ENCODE results near the gene PCSK1N. TPM values are rescaled to one million over a fixed set of nuclear protein-coding genes. Genes with fewer than 3 reads are reported as not detected.
"Not testable (repeated sequence)": the region's sequence is repeated elsewhere in the genome, so short reads cannot be mapped to it uniquely, and the experiment has no call there.

The PCSK1N gene
- total RNA-seq, 1 donor from 2014 or later: not detected

GRCh38 chrX:48824066-48824465, 11.3 kb downstream of the PCSK1N start:
- intact Hi-C loops (cut with DNase I): no loop called here
- TF ChIP-seq CTCF (IDR thresholded peaks at IDR 0.05): no peak
- H3K4me3 ChIP-seq: no peak overlapping the region
- no peak for DNase-seq (ENCODE audit: low spot score in 2 of 2)
- H3K36me3 ChIP-seq: peaks cover 4 to 15% of the 10 kb centered on the region in 2 donors
- H3K9me3 ChIP-seq: peaks cover 0 to 5% of the 10 kb centered on the region in 2 donors
- no peak overlapping the region for H3K27ac ChIP-seq
- no peaks in the 10 kb centered on the region for H3K4me1 ChIP-seq
- H3K27me3 ChIP-seq: no peaks in the 10 kb centered on the region

- peaks cover 4 to 22% of the 10 kb centered on the region in 2 donors for H3K36me3 ChIP-seq
- intact Hi-C loops (cut with DNase I): no loop called here
- DNase-seq (ENCODE audit: low spot score in 2 of 2): no peak
These were observed 12.4 kb downstream of the PCSK1N start for GRCh38 chrX:48823053-48823452.

GRCh38 chrX:48819394-48819793, 16.0 kb downstream of the PCSK1N start:
- H3K27ac ChIP-seq; H3K4me3 ChIP-seq; H3K9me3 ChIP-seq; DNase-seq (ENCODE audit: low spot score in 2 of 2); intact Hi-C loops (cut with DNase I); H3K27me3 ChIP-seq; H3K4me1 ChIP-seq: not testable (repeated sequence)
- H3K36me3 ChIP-seq: peaks cover 19 to 45% of the 10 kb centered on the region in 2 donors

More at GRCh38 chrX:48823053-48823452, 12.4 kb downstream of the PCSK1N start:
- Histone ChIP-seq H3K4me1 (no peaks in the 10 kb centered on the region), H3K9me3 (peaks cover 0 to 5% of the 10 kb centered on the region in 2 donors), H3K27ac (no peak overlapping the region), H3K4me3 (no peak overlapping the region), H3K27me3 (no peaks in the 10 kb centered on the region)
- TF ChIP-seq CTCF (IDR thresholded peaks at IDR 0.05): no peak

- TF ChIP-seq CTCF (IDR thresholded peaks at IDR 0.05): no peak
- H3K4me1 ChIP-seq: no peaks in the 10 kb centered on the region
- no peaks in the 10 kb centered on the region for H3K27me3 ChIP-seq
- H3K36me3 ChIP-seq: peaks cover 19 to 47% of the 10 kb centered on the region in 2 donors
- no peak for DNase-seq (ENCODE audit: low spot score in 2 of 2)
- H3K4me3 ChIP-seq: no peak overlapping the region
- H3K27ac ChIP-seq: no peak overlapping the region
- intact Hi-C loops (cut with DNase I): no loop called here
- no peaks in the 10 kb centered on the region for H3K9me3 ChIP-seq
These were observed 16.5 kb downstream of the PCSK1N start for GRCh38 chrX:48818866-48819265.

- no peak for DNase-seq (ENCODE audit: low spot score in 2 of 2)
- Histone ChIP-seq H3K4me3 (no peak overlapping the region), H3K4me1 (no peaks in the 10 kb centered on the region), H3K27ac (no peak overlapping the region), H3K9me3 (no peaks in the 10 kb centered on the region), H3K36me3 (peaks cover 19 to 47% of the 10 kb centered on the region in 2 donors), H3K27me3 (no peaks in the 10 kb centered on the region)
- no peak for TF ChIP-seq CTCF (IDR thresholded peaks at IDR 0.05)
- intact Hi-C loops (cut with DNase I): no loop called here
These were observed 17.3 kb downstream of the PCSK1N start for GRCh38 chrX:48818098-48818497.

- intact Hi-C loops (cut with DNase I): no loop called here
- H3K27ac ChIP-seq: no peak overlapping the region
- H3K36me3 ChIP-seq: peaks cover 19 to 42% of the 10 kb centered on the region in 2 donors
- no peak overlapping the region for H3K4me3 ChIP-seq
- no peak for TF ChIP-seq CTCF (IDR thresholded peaks at IDR 0.05)
- DNase-seq (ENCODE audit: low spot score in 2 of 2): no peak
- no peaks in the 10 kb centered on the region for H3K27me3 ChIP-seq
- H3K9me3 ChIP-seq: no peaks in the 10 kb centered on the region
- no peaks in the 10 kb centered on the region for H3K4me1 ChIP-seq
These were observed 19.2 kb downstream of the PCSK1N start for GRCh38 chrX:48816014-48816810.
